GM12891 (cell line): ENCODE data around the gene FITM2.

Experiments used
- DNase-seq: peaks from one replicate; pipeline ENCODE4 v3.0.0; 2011; ENCODE audit warnings: low spot score; ENCODE audit not compliant: insufficient read length
- FAIRE-seq: peaks from 2 replicates; lab custom pipeline; 2011; peaks lifted over from hg19 to GRCh38; lab: Jason Lieb, UNC
- PAX5 ChIP-seq: IDR thresholded peaks from 2 replicates; pipeline ENCODE4 v1.6.1; 2011; ENCODE audit warnings: low read length, moderate library complexity, mild to moderate bottlenecking; ENCODE audit not compliant: insufficient read depth, severe bottlenecking
- POLR2A ChIP-seq: IDR thresholded peaks from 2 replicates; pipeline ENCODE4 v1.6.1; 2011; ENCODE audit warnings: low read depth, low read length, control low read depth
- POLR2AphosphoS5 ChIP-seq: IDR thresholded peaks from 2 replicates; pipeline ENCODE4 v1.6.1; 2011; ENCODE audit warnings: low read depth, low read length, control low read depth
- POU2F2 ChIP-seq: IDR thresholded peaks from 2 replicates; pipeline ENCODE4 v1.6.1; 2011; ENCODE audit warnings: low read depth, mild to moderate bottlenecking, control low read depth, low read length, moderate library complexity
- SPI1 ChIP-seq: IDR thresholded peaks from 2 replicates; pipeline ENCODE4 v1.6.1; 2011; ENCODE audit warnings: low read depth, low read length, control low read depth
- TAF1 ChIP-seq: IDR thresholded peaks from 2 replicates; pipeline ENCODE4 v1.6.1; 2011; ENCODE audit warnings: low read depth, low read length, control low read depth

The FITM2 gene

GRCh38 chr20:44271915-44272663 lies 38.9 kb downstream of the FITM2 start:
- FAIRE-seq (no peak), DNase-seq (no peak)
- no peak for TF ChIP-seq SPI1
- no peak for TF ChIP-seq POLR2A
- TF ChIP-seq PAX5, result no peak
- TF ChIP-seq POU2F2, result no peak
- no peak for TF ChIP-seq POLR2AphosphoS5
- no peak for TF ChIP-seq TAF1

- FAIRE-seq (no peak), DNase-seq (no peak)
- no peak for TF ChIP-seq TAF1
Measured at GRCh38 chr20:44268802-44269201, 42.2 kb downstream of the FITM2 start.

GRCh38 chr20:44264287-44264686 lies 46.7 kb downstream of the FITM2 start:
- FAIRE-seq (no peak), DNase-seq (no peak)
- TF ChIP-seq SPI1, result no peak
- TF ChIP-seq POLR2AphosphoS5, result no peak
- no peak for TF ChIP-seq POU2F2
- TF ChIP-seq TAF1, result no peak
- no peak for TF ChIP-seq POLR2A
- no peak for TF ChIP-seq PAX5

GRCh38 chr20:44258226-44258890 lies 52.6 kb downstream of the FITM2 start:
- DNase-seq (no peak), FAIRE-seq (no peak)
- TF ChIP-seq TAF1, result no peak

- TF ChIP-seq POLR2AphosphoS5 (no peak), SPI1 (no peak), POU2F2 (no peak), TAF1 (no peak), POLR2A (no peak), PAX5 (no peak)
- no peak for FAIRE-seq
- DNase-seq, result no peak
Measured at GRCh38 chr20:44256961-44257360, 54.0 kb downstream of the FITM2 start.

GRCh38 chr20:44255942-44256341 lies 55.1 kb downstream of the FITM2 start:
- DNase-seq, result no peak
- no peak for TF ChIP-seq POLR2AphosphoS5
- TF ChIP-seq POLR2A, result no peak
- TF ChIP-seq PAX5, result no peak
- no peak for TF ChIP-seq TAF1
- TF ChIP-seq POU2F2, result no peak
- no peak for TF ChIP-seq SPI1
- no peak for FAIRE-seq

GRCh38 chr20:44254073-44254472 lies 56.9 kb downstream of the FITM2 start:
- no peak for TF ChIP-seq POU2F2
- no peak for TF ChIP-seq POLR2A
- no peak for TF ChIP-seq TAF1
- TF ChIP-seq POLR2AphosphoS5, result no peak
- TF ChIP-seq SPI1, result no peak
- DNase-seq, result no peak
- no peak for FAIRE-seq

GRCh38 chr20:44253528-44253927 lies 57.5 kb downstream of the FITM2 start:
- no peak for FAIRE-seq

More at GRCh38 chr20:44253528-44253927, 57.5 kb downstream of the FITM2 start:
- DNase-seq, result no peak
- no peak for TF ChIP-seq POU2F2
